ENCODE data around the gene PPP5C.

- TF ChIP-seq GATA3 (IDR thresholded peaks at IDR 0.05; ENCODE audit: low read depth, low read length) (no peak), GATA2 (IDR thresholded peaks at IDR 0.05; ENCODE audit: low read depth, low read length) (no peak)
These were observed 81.6 kb downstream of the PPP5C start, which contains the start of gene PNMA8C for GRCh38 chr19:46428239-46429135.
